DMS114 treated with DMSO at 0.1 percent for 48 hours (cell line): ENCODE results near the gene C1orf159.
"Not testable (repeated sequence)": the region's sequence is repeated elsewhere in the genome, so short reads cannot be mapped to it uniquely, and the experiment has no call there.

Experiments
- DNase-seq: peaks from one replicate; lab custom pipeline; 2025; ENCODE audit not compliant: unreplicated experiment; lab: John Stamatoyannopoulos, UW

Gene C1orf159

GRCh38 chr1:1118876-1119220 is 3.0 kb upstream of the C1orf159 start:
- no peak for DNase-seq

- DNase-seq = no peak
These were observed 2.4 kb upstream of the C1orf159 start for GRCh38 chr1:1118011-1118875.

DNA sequence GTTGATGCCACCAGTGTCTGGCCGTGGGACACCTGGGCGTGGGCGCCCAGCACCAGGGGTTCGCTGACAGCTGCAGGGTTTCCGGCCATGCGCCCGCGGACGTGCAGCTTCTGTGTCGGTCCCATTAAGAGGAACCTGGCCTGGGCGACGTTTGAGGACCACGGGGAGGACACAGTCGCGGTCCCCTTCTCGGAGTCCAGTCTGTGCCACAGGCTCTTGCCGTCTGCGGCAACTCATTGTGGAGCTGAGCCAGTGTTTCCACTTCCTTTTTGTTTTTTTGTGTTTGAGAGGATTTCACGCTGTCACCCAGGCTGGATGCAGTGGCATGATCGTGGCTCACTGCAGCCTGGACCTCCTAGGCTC is 1.6 kb upstream of the C1orf159 start:
- no peak for DNase-seq

DNA sequence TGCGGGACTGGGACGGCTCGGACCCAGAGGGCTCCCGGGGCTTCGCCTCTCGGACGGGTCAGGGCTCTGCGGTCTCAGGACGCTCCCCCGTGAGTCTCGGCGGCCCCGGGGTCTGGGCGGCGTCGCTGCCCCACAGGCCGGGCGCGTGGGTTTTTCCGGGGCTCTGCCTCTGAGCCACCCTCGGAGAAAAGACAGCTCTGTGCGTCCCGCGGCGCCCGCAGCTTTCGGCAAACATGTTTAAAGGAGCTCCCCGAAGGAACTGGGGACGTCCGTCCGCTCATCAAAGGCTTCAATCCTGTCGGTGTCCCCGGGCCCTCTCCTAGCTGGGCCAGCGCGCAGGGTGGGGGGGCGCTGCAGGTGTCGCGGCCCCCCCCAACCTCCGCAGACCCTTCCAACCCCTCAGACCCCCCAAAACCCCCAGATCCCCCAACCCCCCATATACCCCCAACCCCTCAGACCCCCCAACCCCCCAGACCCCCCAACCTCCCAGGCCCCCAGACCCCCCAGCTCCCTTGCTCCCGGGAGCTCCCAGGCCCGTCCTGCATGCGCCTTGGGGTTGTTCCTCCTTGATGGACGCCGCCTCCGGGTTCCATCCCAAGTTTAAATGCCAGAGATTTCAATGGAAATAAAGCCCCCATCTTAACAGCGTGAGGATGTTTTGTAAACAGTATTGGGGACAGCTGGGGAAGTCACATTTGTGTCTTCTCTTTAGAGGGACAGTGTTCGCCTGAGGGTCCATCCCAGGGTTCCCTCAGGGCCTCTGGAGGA is 996 bp upstream of the C1orf159 start:
- no peak for DNase-seq

DNA sequence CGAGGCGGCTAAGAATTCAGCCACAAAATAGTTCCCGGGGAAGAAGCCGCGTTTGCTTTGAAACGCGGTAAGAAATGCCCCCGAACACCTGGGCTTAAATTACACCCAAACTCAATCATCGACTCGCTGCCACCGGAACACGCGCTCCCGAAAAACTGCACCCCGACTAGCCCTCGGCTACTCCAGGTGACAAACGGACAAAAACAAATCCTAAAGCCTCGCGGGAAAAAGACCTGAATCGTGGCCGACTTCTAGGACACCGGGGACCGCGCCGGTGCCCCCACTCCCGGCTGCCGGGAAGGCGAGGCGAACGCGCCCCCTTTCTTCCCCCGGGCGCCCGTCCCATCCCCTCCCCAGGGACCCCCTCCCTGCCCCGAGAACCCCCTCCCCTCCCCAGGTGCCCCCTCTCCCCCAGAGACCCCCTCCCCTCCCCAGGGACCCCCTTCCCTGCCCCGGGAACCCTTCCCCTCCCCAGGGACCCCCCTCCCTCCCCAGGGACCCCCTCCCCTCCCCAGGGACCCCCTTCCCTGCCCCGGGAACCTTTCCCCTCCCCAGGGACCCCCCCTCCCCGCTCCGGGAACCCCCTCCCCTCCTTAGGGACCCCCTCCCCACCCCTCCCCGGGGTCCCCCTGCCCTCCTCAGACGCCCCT is 628 bp downstream of the C1orf159 start:
- no peak for DNase-seq

- no peak for DNase-seq
These were observed 1.5 kb downstream of the C1orf159 start for GRCh38 chr1:1114431-1114830.

DNA sequence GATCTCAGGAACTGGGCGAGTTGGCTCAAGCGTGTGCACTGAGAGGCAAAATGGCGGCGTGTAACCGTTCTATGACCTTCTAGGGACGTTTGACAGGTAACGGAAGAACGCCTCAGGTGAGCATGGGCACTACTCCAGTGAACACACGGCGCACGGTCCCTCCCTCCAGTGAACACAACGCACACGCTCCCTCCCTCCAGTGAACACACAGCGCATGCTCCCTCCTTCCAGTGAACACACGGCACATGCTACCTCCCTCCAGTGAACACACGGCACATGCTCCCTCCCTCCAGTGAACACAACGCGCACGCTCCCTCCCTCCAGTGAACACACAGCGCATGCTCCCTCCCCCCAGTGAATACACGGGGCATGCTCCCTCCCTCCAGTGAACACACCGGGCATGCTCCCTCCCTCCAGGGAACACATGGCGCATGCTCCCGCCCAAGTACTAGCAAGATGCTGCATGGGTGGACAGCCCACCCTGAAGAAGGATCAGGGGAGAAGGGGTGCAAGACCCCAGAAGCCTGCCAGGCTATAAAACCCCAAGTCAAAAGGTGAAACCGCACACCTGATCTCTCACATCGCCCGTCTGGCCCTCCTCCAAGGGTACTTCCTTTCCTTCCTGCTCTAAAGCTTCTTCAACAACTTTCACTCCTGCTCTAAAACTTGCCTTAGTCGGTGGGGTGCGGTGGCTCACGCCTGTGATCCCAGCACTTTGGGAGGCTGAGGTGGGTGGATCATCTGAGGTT is 3.5 kb downstream of the C1orf159 start:
- DNase-seq = no peak

DNA sequence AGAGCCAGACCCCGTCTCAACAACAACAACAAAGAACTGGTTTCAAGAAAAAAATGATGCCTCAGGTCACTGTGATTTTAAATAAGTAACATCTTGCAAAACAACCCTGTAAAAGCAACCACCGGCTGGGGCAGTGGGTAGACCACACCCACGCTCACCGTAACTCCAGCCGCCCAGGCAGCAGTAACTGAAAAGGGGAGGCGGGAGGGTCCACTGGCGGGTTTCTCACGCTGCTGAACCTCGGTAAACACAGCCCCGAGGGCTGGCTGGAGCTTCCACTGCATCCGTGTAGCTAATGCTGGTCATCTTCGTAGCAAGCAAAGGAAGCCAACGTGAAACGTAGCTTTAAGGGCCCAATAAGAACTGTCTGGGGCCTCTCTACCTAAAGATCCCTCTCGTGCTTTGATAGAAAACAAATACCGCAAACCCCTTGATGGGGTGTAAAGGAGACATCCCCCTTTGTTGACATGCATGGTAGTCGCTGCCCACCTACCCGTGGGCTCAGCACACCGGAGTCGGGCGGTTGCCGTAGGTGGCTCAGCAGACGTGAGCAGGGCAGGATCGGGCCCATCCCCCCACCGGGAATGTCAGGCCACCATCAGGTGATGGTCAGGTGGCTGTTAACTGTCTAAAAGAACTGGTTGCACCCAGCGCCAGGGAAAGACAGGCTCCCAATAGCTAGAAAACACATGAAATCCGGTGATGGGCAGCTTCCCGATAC is 4.2 kb downstream of the C1orf159 start:
- DNase-seq = no peak

- DNase-seq = no peak
These were observed 5.3 kb downstream of the C1orf159 start for GRCh38 chr1:1110561-1110971.

DNA sequence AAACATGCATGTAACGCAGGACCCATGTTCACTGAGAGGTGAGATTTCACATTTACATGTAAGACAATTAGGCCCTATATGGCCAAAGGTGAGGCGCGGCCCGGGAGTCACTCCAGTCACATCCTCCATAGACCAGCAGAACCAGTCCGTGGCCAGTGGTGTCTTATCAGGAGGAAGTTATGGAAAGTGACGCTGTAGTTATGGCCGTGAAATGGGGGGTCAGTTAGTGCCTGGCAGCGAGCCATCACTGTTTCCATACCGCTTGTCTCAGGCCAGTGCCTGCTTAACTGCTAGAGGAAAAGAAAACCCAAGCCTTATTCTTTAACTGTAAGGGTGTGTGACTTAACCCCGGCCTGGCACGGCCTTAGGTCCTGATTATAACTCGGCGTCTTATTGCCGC is 6.1 kb downstream of the C1orf159 start:
- no peak for DNase-seq

DNA sequence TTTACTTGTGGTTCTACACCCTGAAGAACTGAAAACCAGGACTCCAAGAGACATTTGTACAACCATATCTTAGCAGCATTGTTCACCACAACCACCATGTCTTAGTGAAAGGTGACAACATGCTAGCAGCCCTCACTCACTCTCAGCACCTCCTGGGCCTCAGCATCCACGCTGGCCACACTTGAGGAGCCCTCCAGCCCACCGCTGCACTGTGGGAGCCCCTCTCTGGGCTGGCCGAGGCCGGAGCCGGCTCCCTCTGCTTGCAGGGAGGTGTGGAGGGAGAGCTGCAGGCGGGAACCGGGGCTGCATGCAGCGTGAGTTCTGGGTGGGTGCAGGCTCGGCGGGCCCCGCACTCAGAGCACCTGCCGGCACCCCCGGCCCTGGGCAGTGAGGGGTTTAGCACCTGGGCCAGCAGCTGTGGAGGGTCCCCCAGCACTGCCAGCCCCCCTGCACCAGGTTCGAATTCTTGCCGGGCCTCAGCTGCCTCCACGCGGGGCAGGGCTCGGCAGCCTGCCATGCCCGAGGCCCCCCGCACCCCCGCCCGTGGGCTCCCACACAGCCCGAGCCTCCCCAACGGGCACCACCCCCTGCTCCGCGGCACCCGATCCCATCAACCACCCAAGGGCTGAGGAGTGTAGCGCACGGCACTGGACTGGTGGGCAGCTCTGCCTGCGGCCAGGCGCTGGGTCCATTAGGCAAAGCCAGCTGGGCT is 9.2 kb downstream of the C1orf159 start:
- DNase-seq = no peak

GRCh38 chr1:1104152-1104551 is 11.7 kb downstream of the C1orf159 start:
- not testable (repeated sequence) for DNase-seq

- no peak for DNase-seq
These were observed 14.4 kb downstream of the C1orf159 start for GRCh38 chr1:1101503-1101902.

- DNase-seq = no peak
These were observed 15.6 kb downstream of the C1orf159 start for GRCh38 chr1:1100296-1100695.

GRCh38 chr1:1099506-1100183 is 16.2 kb downstream of the C1orf159 start:
- DNase-seq = no peak

DNA sequence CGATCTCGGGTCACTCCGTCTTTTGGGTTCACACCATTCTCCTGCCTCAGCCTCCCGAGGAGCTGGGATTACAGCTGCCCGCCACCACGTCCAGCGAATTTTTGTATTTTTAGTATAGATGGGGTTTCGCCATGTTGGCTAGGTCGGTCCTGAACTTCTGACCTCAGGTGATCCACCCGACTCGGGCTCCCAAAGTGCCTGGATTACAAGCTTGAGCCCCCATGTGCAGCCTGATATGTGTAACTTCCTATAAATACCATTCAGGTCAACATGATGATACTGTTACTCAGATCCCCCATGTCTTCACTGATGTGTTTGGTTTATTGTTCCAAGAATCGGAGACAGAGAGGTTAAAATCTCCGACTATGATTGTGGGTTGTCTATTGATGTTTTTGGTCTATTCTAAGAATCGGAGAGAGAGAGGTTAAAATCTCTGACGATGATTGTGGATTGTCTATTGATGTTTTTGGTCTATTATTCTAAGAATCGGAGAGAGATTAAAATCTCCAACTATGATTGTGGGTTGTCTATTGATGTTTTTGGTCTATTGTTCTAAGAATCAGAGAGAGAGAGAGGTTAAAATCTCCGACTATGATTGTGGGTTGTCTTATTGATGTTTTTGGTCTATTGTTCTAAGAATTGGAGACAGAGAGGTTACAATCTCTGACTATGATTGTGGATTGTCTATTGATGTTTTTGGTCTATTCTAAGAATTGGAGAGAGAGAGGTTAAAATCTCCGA is 17.0 kb downstream of the C1orf159 start:
- no peak for DNase-seq

- DNase-seq = not testable (repeated sequence)
These were observed 19.8 kb downstream of the C1orf159 start for GRCh38 chr1:1096136-1096535.

DNA sequence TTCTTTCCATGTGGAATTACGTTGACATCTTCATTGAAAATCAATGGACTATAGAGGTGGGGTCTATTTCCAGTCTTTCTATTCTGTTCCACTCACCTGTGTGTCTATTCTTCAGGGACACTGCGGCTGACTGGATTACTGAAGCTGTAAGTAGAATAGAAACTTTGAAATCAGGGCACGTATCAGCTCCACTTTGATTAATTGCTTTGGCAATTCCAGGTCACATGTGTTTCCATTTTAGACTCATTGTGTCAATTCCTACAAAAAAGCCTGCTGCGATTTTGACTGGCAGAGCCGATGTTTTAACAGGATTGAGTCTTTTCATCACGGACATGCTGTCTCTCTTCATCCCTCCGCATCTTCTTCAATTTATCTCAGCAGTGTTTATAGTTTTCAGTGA is 20.9 kb downstream of the C1orf159 start:
- no peak for DNase-seq

- DNase-seq = no peak
These were observed 22.3 kb downstream of the C1orf159 start for GRCh38 chr1:1093610-1093943.
